GM12892 (cell line): Measurements from ENCODE around the gene MRTFB.

Source experiments
- POLR2A ChIP-seq: IDR thresholded peaks from 2 replicates; pipeline ENCODE4 v1.6.1; 2011; ENCODE audit warnings: low read depth, low read length, control low read depth
- POLR2AphosphoS5 ChIP-seq: IDR thresholded peaks from 2 replicates; pipeline ENCODE4 v1.6.1; 2011; ENCODE audit warnings: low read depth, low read length, control low read depth

DNA sequence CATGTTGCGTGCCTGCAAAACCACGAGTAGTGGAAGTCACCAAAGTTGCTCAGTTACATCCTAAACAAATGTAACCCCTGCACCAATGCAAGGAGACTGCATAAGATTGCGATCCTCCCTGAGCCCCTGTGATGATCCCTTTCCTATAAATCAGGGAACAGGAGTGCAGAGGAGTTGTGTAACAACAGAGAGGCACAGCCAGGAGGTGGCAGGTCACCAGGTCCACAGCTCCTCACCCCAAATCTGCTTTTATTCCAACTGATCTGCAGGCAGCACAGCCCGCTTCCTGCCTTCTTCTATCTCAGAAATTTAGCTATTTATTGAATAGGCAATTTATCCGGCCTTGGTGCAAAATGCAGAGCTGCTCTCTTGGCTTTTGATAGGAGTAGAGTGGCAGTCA is 36.0 kb upstream of the MRTFB start:
- no peak for TF ChIP-seq POLR2A
- no peak for TF ChIP-seq POLR2AphosphoS5
